GM18508 (cell line): ENCODE measurements around the gene PRKG1.

Experiments
- ATAC-seq: cut with Tn5 transposase; IDR thresholded peaks from one replicate; pipeline ENCODE4 v1.9.1; 2021; ENCODE audit warnings: moderate number of reproducible peaks; ENCODE audit not compliant: insufficient read depth, unreplicated experiment

The PRKG1 gene

DNA sequence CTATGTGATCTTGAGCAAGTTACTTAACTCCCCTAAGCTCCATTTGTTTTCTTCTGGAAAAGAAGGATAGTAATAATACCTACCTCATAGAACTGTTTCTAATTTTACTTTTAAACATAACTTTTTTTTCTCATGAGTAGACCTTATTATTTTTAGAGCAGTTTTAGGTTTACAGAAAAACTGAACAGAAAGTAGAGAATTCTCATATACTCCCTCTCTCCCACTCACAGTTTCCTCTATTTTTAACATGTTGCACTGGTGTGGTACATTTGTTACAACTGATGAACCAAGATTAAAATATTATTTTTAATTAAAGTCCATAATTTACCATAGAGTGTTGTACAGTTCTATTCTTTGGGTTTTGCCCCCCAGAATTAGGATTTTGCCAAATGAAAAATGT, 846.4 kb downstream of the PRKG1 start:
- ATAC-seq = no peak

DNA sequence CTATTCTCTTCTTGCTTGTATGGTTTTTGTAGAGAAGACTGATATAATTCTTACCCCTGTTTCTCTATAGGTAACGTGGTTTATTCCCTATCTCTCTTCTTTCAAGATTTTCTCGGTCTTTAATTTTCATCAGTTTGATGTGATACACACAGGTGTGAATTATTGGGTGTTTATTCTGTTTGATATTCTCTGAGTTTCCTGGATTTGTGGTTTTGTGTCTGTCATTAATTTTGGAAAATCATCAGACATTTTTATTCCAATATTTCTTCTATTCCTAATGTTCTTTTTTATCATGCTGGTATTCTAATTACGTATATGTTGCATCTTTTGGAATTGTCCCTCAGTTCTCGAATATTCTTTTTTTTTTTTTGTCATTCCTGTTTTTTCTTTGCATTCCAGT, 850.1 kb downstream of the PRKG1 start:
- no peak for ATAC-seq

DNA sequence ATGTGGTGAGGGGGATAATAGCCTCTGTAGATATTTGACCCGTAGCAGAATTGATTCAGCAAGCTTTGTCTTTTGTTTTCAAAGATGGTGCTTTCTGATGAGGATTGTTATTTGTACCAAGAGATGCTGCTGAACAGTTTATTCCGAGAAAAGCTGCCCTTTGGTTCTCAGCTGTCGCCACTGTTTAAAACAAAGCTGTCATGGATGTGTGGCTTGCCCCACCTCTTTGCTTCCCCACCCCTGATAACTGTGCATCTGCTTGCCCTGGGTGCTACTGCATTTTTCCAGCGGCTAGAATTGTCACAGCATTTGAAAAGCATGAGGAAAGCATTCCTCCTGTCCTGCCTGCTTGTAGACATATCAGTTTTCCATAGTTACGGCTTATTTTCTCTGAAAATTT, 852.0 kb downstream of the PRKG1 start:
- ATAC-seq = no peak

DNA sequence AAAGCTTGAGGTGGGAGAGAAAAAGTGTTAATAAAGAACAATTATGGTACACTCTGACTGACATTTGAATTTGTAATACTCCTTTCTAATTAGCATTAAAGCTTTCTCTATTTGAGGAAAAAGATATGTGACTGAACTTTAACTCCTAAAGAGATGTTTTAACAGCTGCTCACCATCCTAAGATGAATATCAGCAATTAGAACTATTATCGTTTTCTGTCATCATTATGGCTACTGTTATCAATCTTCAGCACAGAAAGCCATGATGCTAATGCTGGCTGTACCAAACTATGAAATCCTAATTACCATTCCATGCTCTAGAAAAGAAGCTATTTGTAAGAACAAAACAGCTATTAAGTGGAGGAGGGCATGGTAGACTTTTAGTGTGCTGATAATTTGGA, 853.9 kb downstream of the PRKG1 start:
- ATAC-seq = no peak

DNA sequence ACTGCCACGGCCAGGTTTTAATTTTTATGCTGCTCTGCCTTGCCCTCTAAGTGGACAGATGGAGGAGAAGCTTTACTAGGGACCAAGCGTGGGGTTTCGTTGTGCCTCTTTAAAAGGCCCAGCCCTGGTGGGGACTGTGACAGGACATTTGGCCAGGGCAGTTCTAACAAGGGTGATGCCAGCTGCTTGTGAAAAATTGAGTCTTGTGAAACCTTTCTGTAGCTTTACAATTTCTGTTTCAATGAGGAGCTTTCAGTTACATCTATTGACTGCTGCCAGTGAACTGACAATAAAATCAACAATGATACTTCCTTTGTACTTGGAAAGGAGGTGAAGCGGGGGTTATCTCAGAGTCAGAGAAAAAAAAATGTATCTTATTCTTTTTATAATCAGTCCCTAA, 858.2 kb downstream of the PRKG1 start:
- no peak for ATAC-seq

DNA sequence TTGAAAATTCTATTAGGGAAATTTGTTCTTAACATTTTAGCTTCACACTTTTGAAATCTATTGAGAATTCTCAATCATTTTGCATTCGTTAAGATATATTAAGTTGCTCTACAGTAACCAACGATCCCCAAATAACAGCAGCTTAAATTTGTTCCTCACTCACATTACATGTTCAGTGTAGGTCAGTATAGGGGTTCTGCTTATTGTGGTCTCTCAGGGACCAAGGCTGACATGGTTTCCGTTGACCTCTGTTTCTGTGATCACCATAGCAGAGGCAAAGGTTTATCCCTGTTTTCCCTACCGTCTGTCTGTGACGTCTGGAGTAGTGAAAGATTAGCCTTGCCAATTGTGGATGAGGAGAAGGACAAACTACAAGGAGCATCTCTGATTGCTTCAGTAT, 860.1 kb downstream of the PRKG1 start:
- ATAC-seq = no peak

DNA sequence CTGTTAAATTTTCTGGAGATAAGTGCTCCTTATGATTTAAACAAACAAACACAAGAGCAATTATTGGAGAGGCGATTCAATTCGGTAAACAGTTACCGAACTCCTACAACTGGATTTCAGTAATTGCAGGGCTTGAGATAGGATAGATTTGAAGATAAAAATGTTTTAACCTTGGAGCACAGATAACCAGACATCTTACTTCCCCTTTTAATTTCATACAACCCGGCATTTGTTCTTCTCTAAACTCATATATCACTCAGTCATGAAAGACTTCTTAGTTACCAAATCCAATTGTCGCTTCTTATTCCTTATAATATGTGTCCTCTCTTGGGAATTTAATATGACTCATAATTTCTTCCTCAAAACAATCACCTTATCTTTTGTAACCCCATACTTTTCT, 861.1 kb downstream of the PRKG1 start:
- no peak for ATAC-seq

DNA sequence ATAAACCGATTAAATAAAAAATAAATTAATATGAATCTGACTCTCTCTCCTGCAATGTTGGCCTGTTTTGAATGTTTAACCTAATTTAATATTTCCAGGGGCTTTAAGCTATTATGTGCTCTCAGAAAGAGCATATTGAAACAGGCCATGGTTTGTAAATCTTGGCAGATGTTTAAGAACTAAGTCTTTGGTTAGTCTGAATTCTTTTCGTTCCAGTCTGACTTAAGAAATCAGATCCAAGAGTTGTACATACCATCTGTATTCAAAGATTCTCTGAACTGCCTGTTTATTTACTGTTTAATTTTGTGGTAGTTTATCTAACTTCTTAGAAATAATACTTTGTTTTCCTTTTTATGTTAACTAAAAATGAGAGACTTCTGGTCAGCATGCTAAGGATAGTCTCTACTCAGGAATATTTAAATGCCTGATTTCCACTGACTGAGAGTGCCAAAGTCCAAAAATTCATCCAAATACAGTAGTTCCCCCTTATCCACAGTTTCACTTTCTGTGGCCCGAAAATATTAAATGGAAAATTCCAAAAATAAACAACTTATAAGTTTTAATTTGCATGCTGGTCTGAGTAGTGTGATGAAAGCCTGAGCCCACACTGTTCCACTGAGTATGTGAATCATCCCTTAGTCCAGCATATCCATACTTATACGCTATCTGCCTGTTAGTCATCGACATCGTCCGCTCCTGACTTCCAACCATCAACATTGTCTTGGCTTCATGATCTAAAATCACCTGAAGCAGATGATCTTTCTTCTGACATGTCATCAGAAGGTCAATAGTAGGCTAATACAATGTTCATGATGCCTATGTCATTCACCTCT, 863.2 kb downstream of the PRKG1 start:
- no peak for ATAC-seq

DNA sequence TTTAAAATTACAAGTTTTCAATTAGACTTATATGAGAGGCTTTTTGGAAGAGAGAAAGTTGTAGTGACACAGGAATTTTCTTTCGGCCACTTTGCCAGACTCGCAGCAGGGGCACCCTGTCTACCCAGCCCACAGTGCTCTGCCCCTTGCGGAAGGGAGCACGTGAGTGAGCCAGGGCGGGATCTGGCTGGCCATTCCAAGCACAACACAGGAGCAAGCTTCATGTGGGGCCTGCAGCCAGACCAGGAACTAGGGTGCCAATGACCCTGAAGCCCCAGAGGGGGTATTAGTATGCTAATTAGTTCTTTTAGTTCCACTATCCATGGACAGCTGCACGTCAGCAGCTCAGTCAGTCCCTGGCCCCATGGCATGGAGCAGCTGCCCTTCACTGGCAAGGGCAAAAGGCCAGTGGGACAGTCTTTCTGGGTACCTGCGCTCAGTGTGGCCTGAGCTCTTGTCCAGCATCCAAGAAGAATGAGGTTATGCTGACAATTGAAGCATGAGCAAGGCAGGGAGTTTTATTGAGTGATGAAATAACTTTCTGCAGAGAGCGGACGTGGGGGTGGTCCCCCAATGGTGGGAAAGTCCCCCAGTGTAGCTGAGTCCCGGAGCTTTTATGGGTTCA, 876.2 kb downstream of the PRKG1 start:
- no peak for ATAC-seq

DNA sequence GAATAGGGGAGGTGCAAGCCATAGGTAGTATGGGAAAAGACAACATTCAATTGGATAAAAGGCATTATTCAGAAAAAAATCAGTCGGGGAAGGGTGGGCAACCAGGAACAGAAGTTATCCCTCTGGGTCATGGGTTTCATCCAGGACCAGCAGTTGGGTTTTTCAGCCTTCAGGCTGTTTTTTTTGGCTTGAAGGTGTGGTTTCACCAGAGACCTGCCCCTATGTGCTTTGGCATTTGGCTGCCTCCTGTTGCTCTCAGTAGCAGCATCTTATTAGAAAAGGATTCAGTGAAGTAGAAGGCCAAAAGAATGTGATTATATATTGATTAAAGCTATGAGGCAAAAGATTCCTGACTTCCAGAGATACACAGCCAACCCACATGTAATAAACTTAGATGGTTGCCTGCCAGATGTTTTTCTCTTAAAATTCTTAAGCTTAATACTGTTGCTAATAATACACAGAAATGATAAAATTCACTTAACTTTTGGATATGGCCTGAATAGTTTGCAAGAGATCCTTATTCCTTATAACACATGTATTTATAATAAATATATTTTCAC, 876.8 kb downstream of the PRKG1 start:
- ATAC-seq = no peak

DNA sequence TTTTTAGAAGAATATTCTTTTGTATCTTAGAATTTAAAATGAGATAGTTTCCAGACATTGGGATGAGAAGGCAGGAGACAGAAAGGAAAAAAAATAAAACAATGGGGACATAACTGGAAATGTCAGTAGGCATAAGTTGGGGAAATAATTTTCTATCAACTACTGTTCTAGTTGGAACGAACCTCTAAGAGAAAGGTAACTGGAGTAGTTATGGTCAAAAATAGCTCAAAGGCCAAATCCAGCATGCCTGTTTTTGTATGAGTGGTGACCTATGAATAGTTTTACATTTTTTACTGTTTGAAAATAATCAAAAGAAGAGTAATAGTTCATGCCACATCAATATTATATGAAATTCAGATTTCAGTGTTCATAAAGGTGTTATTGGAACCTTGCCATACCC, 877.3 kb downstream of the PRKG1 start:
- no peak for ATAC-seq

DNA sequence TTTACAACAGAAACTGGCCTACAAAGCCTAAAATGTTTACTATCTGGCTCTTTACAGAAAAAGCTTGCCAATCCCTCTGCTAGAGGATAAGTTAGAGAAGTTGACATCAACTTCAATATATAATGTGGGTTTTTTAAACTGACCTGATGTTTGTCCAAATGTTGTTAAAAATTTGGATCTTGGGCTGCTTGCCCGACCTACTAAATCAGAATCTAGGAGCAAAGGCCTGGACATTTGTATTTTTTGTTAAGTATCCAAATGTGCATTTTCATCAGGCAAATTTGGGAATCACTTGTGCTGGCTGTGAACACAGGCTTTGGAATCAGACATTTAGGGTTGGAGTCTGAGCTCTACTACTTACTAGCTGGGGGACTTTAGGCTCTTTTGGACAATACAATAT, 877.8 kb downstream of the PRKG1 start:
- ATAC-seq = no peak

DNA sequence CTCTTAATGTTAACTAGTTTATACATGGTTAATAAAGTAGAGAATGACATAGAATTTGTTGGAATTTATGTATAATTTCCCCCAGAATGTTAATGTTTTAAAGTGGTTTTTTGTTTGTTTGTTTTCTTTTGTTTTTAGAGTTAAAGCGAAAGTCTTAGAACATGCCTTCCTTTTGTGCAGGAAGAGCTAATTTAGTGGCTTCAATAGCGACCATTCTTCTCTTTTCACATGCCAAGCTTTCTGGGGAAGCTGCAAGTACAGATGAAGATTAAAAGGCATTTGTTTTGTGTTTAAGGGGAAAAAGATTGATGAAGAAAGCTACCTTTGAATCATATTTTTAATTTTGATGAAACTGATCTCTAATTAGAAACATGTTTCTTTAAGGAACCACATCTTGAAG, 881.4 kb downstream of the PRKG1 start:
- no peak for ATAC-seq

DNA sequence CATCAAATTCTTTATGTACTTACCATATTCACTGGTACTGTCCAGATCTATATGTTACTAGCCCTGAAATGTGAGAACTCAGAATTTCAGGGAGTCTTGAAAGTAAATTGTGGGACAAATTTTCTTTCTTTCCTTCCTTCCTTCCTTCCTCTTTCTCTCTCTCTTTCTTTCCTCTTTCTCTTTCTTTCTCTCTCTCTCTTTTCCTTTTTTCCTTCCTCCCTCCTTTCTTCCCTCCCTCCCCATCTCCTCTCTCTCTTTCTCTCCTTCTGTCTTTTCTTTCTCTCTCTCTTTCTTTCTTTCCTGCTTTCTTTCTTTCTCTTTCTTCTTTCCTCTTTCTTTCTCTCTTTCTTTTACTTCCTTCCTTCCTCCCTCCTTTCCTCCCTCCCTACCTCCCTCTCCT, 882.5 kb downstream of the PRKG1 start:
- ATAC-seq = no peak

DNA sequence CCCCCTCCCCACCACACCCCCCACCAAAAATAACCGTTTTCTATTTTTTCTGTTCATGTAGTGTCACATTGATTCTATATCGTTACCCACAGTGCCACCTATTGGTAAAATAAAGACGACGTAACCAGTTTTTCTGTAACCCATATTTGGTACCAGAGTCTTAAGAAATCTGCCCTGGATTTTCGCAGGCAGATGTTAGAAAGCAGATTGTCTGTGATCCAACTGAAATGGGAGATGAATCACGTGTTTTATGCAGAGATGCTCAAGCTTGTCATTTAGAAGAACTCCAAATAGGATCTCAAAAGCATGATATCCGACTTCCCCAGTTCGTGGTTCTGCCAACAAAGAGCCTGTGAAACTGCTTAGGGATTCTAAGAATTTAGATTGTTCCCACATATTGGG, 886.2 kb downstream of the PRKG1 start:
- ATAC-seq = no peak

DNA sequence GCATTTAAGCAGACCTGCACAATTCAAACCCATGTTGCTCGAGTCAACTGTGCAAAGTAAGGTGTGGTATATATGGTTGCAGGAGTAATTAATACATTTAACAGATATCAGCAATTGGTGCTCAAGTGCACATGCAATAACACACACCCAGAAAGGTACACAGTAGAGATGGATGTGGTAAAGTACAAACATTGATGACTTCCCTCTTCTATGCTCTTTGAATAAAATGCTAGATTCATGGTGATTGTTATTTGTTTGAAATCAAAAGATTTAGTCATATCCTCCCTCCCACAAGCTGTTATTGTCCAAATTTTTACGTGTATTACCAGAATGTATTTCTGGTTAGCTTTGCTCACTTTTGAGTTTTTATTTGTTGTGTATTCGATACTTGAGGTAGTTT, 887.1 kb downstream of the PRKG1 start:
- no peak for ATAC-seq

DNA sequence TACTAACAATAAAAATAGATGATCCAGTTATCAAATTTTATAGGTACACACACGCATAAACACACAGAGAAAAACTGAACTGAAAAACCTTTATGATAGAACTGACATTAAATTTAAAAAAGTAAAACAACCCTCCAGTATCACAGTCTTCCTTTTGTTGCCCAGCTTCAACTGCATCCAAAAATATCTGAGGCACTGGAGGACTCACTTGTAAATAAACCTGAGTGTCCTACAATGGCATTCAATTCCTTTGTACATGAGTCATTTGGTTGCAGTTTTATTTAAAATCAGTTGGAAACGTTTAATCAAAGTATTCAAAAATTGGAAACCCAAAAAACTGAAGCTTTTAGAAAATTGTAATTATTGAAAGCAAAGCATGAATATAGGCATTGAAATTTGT, 890.3 kb downstream of the PRKG1 start:
- no peak for ATAC-seq

DNA sequence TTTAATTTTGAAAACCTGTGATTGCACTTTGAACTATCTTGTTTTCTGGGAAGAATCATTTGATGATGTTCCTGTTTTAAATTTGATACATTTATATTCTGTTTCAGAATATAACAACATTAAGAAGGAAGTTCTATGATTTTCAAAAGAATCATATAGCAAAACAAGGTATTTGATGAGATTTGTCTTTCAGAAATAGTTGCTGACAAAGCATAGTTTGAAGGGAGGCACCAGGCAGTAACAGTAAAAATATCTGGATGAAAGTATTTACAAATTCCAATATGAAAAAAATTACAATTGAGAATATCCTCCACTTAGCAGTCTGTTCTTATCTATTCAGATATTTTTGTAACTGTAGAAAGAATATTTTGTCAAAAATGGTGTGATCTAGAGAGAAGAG, 891.2 kb downstream of the PRKG1 start:
- no peak for ATAC-seq

DNA sequence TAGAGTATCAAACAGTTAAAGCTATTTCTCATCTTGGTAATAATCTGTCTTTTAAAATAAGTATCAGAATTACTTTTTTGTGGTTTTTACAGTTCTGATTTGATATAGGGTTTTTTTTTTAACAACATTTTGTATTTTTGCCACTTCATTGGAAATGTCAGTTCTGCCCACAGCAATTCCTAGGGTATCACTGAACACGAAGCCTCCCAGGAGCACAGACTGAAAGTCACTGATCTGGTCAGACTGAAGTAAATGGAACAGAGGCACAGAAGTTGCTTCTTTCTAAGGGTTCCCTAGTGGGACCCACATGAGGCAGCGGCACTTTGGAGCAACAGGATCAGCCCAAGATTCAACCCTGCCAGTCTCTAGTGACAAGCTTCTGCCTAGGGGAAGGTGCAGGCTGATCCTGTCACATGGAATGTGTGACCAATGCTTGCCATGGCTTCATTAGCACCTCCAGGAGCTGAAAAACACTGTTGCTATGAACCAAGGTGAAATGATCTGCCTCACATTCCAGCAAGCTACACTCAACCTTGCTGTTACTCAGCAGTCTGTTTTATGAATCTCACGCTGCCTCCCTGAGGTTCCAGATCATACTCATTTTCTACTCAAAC, 898.6 kb downstream of the PRKG1 start:
- no peak for ATAC-seq

DNA sequence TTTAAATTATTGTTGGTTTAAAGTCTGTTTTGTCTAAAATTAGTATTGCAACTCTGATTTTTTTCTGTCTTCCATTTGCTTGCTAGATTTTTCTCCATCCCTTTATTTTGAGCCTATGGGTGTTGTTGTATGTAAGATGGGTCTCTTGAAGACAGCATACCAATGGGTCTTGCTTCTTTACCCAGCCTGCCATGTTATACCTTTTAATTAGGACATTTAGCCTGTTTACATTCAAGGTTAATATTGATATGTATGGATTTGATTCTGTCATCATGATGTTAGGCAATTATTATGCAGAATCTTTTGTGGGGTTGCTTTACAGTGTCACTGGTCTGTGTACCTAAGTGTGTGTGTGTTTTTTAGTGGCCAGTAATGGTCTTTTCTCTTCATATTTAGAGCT, 906.5 kb downstream of the PRKG1 start:
- no peak for ATAC-seq

DNA sequence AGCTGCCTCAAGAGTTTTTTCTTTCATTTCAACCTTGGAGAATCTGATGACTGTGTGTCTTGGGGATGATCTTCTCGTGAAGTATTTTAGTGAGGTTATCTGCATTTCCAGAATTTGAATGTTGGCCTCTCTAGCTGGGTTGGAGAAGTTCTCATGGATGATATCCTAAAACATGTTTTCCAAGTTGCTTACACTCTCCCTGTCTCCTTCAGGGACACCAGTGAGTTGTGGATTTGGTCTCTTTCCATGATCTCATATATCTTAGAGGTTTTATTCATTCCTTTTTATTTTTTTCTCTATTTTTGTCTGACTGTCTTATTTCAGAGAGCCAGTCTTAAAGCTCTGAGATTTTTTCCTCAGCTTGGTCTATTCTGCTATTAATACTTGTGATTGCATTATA, 907.4 kb downstream of the PRKG1 start:
- no peak for ATAC-seq
